ENCODE results near the gene C2orf68. TPM values are rescaled to one million over a fixed set of nuclear protein-coding genes. Genes with fewer than 3 reads are reported as not detected.
A peak's percentile ranks its signal among the peaks of the same experiment; 100 is the strongest.
"Not testable (repeated sequence)": the region's sequence is repeated elsewhere in the genome, so short reads cannot be mapped to it uniquely, and the experiment has no call there.

C2orf68 gene
- 50.4 and 53.7 TPM in 2 replicates for total RNA-seq
- long read RNA-seq, partial matches to known transcripts: 0 of 4 reads
- long read RNA-seq, other reads (novel, unspliced or antisense): 3 of 4 reads

DNA sequence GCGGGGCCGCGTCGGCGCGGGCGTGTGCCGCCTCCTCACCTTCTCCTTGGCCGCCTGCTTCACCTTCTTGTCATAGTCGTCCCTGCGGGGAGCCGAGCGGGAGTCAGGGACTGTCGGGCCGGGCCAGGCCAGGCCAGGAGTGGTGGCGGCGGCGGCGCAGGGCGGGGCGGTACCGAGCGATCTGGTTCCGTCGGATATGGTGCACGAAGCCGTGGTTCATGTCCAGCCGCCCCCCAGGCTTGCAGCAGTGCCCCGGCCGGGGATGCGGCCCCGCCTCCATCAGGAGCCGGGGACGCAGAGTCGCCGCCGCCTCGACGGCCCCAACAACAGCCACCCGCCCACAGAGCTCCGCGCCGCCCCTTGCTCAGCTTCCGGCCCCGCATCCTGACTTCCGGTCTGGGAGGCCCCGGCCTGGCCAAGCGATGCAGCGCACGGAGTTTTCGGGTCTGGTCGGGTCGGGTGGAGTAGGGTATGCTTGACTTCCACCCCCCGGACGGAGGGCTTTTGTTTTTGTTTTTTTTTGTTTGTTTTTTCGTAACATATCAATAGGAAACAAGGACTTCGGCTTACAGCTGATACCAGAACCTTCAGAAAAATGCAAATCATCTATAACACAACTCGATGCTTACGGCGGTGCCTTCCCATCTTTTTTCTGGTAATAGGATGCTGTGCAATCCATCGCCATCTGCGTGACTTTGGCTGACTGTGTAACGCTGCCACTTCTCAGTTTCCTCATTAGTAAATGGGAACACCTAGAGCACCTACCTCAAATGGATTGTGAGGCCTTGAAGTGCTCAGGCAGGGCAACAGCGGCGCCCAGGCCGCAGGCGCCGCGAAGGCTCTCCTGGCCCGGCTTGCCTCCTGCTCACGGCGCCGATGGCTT is at the start of gene C2orf68:
C2orf68 (minus strand) TSS at position 362 of the 883 bp plus-strand sequence; CDS start at position 280, 82 bp downstream.
- peak; percentile 87 for DNase-seq (ENCODE audit: low read depth, low spot score)
- Mint-ChIP-seq H3K9me3 (no peaks in the 10 kb centered on the region), H3K4me1 (peaks cover 24% of the 10 kb centered on the region), H3K27ac (ENCODE audit: unreplicated experiment) (peak within 1 kb of the TSS; percentile 90), H3K27me3 (ENCODE audit: low read depth) (no peaks in the 10 kb centered on the region), H3K36me3 (ENCODE audit: low read depth) (no peaks in the 10 kb centered on the region), H3K4me3 (peak within 1 kb of the TSS; percentile 97)
- TF ChIP-seq CTCF (conservative IDR thresholded peaks at IDR 0.05): no peak

DNA sequence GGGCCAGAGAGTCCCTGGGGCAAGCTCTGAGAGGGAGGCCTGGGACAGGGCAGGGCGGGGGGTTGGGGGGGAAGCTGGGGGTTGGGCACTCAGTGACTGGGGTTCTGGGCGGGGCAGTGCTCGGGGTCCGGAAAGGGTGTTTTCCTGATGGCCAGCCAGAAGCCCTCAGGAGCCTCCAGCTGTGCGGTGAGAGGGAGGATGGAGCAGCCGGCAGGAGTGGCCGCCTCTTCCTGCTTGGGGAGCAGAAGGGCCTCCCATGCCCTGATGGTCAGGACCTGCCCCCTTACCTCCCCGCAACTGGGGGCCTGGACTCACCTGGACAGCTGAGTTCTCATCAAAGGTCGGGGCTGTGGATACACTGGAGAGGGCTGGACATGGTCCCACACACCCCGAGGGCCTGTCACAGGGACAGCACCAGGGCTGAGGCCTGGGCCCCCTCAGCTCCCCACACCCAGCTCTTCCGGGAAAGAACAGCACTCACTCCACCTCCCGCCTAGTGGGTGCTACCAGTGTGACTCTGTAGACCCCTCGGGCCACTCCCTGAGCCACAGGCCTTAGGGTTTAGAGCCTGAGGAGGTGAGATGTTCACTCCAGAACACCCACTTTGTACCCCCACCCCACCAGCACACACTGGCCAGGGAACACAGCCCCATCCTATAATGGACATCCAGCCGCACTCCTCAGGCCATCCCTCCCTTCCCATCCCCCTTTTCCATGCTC is 49.4 kb upstream of the C2orf68 start:
- H3K27me3 Mint-ChIP-seq (ENCODE audit: low read depth): no peaks in the 10 kb centered on the region
- H3K36me3 Mint-ChIP-seq (ENCODE audit: low read depth): no peaks in the 10 kb centered on the region
- no peaks in the 10 kb centered on the region for H3K4me1 Mint-ChIP-seq
- no peak overlapping the region for H3K4me3 Mint-ChIP-seq
- no peak overlapping the region for H3K27ac Mint-ChIP-seq (ENCODE audit: unreplicated experiment)
- DNase-seq (ENCODE audit: low read depth, low spot score): no peak
- H3K9me3 Mint-ChIP-seq: no peaks in the 10 kb centered on the region
- no peak for TF ChIP-seq CTCF (conservative IDR thresholded peaks at IDR 0.05)

GRCh38 chr2:85660725-85661124 is 48.9 kb upstream of the C2orf68 start:
- no peak for DNase-seq (ENCODE audit: low read depth, low spot score)
- Mint-ChIP-seq H3K9me3 (no peaks in the 10 kb centered on the region), H3K27ac (ENCODE audit: unreplicated experiment) (no peak overlapping the region), H3K4me3 (no peak overlapping the region), H3K27me3 (ENCODE audit: low read depth) (no peaks in the 10 kb centered on the region), H3K4me1 (no peaks in the 10 kb centered on the region), H3K36me3 (ENCODE audit: low read depth) (peaks cover 5% of the 10 kb centered on the region)
- TF ChIP-seq CTCF (conservative IDR thresholded peaks at IDR 0.05): no peak

DNA sequence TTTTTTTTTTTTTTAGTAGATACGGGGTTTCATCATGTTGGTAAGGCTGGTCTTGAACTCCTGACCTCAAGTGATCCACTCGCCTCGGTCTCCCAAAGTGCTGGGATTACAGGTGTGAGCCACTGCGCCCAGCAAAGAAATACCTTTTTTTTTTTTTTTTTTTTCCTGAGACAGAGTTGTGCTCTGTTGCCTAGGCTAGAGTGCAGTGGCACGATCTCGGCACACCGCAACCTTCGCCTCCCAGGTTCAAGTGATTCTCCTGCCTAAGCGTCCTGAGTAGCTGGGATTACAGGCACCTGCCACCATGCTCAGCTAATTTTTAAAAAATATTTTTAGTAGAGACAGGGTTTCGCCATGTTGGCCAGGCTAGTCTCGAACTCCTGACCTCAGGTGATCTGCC is 48.4 kb upstream of the C2orf68 start:
- not testable (repeated sequence) for H3K9me3 Mint-ChIP-seq; H3K4me3 Mint-ChIP-seq; DNase-seq (ENCODE audit: low read depth, low spot score); H3K27ac Mint-ChIP-seq (ENCODE audit: unreplicated experiment); H3K27me3 Mint-ChIP-seq (ENCODE audit: low read depth); H3K4me1 Mint-ChIP-seq; H3K36me3 Mint-ChIP-seq (ENCODE audit: low read depth)

DNA sequence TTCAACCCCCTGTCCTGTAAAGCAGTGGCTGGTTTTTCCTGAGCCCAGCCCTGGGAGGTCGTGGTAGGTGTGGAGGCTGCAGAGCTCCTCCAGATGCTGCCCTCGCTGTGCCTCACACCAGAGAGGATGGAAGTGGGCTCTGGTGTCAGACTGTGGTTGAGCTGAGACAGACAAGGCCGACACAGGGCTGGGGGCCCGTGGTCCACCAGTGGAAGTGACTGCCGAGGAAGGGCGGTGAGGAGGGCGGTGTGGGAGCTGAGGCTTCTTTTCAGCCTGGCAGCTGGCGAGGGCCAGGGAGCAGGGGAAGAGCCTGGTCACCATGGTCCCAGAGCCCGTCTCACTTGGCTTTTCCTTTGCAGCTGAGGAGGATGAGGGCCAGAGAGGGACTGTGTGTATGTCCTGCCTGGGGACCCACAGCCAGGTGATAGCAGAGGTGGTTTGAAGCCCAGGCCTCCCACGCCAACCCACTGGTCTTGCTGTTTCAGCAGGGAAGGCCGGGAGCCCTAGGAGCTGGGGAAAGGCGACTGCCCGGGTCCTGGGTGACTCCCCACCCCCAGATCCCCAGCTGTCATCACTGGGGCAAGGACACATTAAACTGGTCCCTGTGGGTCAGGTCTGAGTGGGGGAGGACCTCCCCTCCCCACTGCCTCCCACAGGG is 47.6 kb upstream of the C2orf68 start:
- Mint-ChIP-seq H3K36me3 (ENCODE audit: low read depth) (peaks cover 5% of the 10 kb centered on the region), H3K4me3 (no peak overlapping the region), H3K27me3 (ENCODE audit: low read depth) (no peaks in the 10 kb centered on the region), H3K4me1 (no peaks in the 10 kb centered on the region), H3K27ac (ENCODE audit: unreplicated experiment) (no peak overlapping the region), H3K9me3 (no peaks in the 10 kb centered on the region)
- no peak for TF ChIP-seq CTCF (conservative IDR thresholded peaks at IDR 0.05)
- no peak for DNase-seq (ENCODE audit: low read depth, low spot score)

- not testable (repeated sequence) for H3K27me3 Mint-ChIP-seq (ENCODE audit: low read depth); H3K9me3 Mint-ChIP-seq; H3K4me3 Mint-ChIP-seq; DNase-seq (ENCODE audit: low read depth, low spot score); H3K36me3 Mint-ChIP-seq (ENCODE audit: low read depth); H3K4me1 Mint-ChIP-seq; H3K27ac Mint-ChIP-seq (ENCODE audit: unreplicated experiment)
Observed at GRCh38 chr2:85657399-85657798, 45.5 kb upstream of the C2orf68 start.
